GM23248 (cell line): ENCODE results near the gene FNDC11. TPM values are rescaled to one million over a fixed set of nuclear protein-coding genes. Genes with fewer than 3 reads are reported as not detected.

Source experiments
- DNase-seq: peaks from one replicate; pipeline ENCODE4 v3.0.0-alpha.2; 2015
- H2AFZ ChIP-seq: fragments of 200-600 bp; sonication (generic); 2 replicates; pipeline ENCODE4 v1.6.1; 2016; ENCODE audit warnings: antibody characterized with exemption
- H3F3A ChIP-seq: fragments of 200-600 bp; sonication (generic); 2 replicates; pipeline ENCODE4 v1.6.1; 2016; ENCODE audit warnings: mild to moderate bottlenecking, antibody characterized with exemption, mixed run types; ENCODE audit not compliant: insufficient read depth
- H3K27ac ChIP-seq: fragments of 200-600 bp; sonication (generic); 2 replicates; pipeline ENCODE4 v1.5.1; 2016; ENCODE audit warnings: mild to moderate bottlenecking
- H3K27me3 ChIP-seq: fragments of 200-600 bp; sonication (generic); replicated peaks from 2 replicates; pipeline ENCODE4 v1.6.1; 2016; ENCODE audit warnings: mild to moderate bottlenecking; ENCODE audit not compliant: insufficient read depth
- H3K36me3 ChIP-seq: fragments of 200-600 bp; sonication (generic); 2 replicates; pipeline ENCODE4 v1.6.1; 2016; ENCODE audit warnings: low read depth, mild to moderate bottlenecking
- H3K4me1 ChIP-seq: fragments of 200-600 bp; sonication (generic); 2 replicates; pipeline ENCODE4 v1.6.1; 2016; ENCODE audit warnings: mild to moderate bottlenecking; ENCODE audit not compliant: insufficient read depth
- H3K4me2 ChIP-seq: fragments of 200-600 bp; sonication (generic); one replicate; pipeline ENCODE4 v1.6.1; 2016; ENCODE audit warnings: mild to moderate bottlenecking; ENCODE audit not compliant: unreplicated experiment
- H3K4me3 ChIP-seq: fragments of 200-600 bp; sonication (generic); 2 replicates; pipeline ENCODE4 v1.5.1; 2016; ENCODE audit warnings: mild to moderate bottlenecking
- H3K79me2 ChIP-seq: fragments of 200-600 bp; sonication (generic); 2 replicates; pipeline ENCODE4 v1.6.1; 2016; ENCODE audit warnings: mild to moderate bottlenecking; ENCODE audit not compliant: insufficient read depth
- H3K9ac ChIP-seq: fragments of 200-600 bp; sonication (generic); 2 replicates; pipeline ENCODE4 v1.6.1; 2016; ENCODE audit warnings: mild to moderate bottlenecking
- H3K9me2 ChIP-seq: fragments of 200-600 bp; sonication (generic); 2 replicates; pipeline ENCODE4 v1.6.1; 2016; ENCODE audit warnings: mixed run types, mild to moderate bottlenecking, moderate library complexity; ENCODE audit not compliant: insufficient read depth
- H3K9me3 ChIP-seq: fragments of 200-600 bp; sonication (generic); one replicate; pipeline ENCODE4 v1.6.1; 2017; ENCODE audit warnings: low read depth
- H4K20me1 ChIP-seq: fragments of 200-600 bp; sonication (generic); 2 replicates; pipeline ENCODE4 v1.6.0; 2016; ENCODE audit not compliant: insufficient read depth
- EZH2 ChIP-seq: fragments of 200-600 bp; sonication (generic); IDR thresholded peaks from 2 replicates; pipeline ENCODE4 v1.6.1; 2018; ENCODE audit warnings: antibody characterized with exemption, mild to moderate bottlenecking; ENCODE audit not compliant: insufficient read depth, poor library complexity, severe bottlenecking
- EZH2phosphoT487 ChIP-seq: fragments of 200-600 bp; sonication (generic); IDR thresholded peaks from 2 replicates; pipeline ENCODE4 v1.6.1; 2018; ENCODE audit warnings: antibody characterized with exemption, moderate library complexity, mild to moderate bottlenecking, low read depth; ENCODE audit not compliant: insufficient read depth
- WGBS, 2 experiments: methylation state at CpG; one replicate each; pipeline ENCODE4 v1.1.6; 2015 to 2017; ENCODE audit warnings: low lambda C conversion rate in 2 of 2, low coverage in 1 of 2; ENCODE audit errors: missing lambda C conversion rate in 2 of 2; 5-methylcytosine and 5-hydroxymethylcytosine counted together
- in situ Hi-C: fragments of 300-500 bp; cut with MboI; formaldehyde crosslinking; loops from 2 replicates; pipeline ENCODE4 v1.15.0; 2020
- polyA plus RNA-seq: library from polyadenylated mRNA; unstranded; fragments of >200 nt; fragmentation: Nextera tagmentation; extraction: Ambion mirVana; gene quantifications from 2 replicates; pipeline ENCODE4 v1.2.1, GENCODE V29; 2016
- total RNA-seq: library from RNA; depleted of rRNA; stranded (reverse); fragments of >200 nt; shearing (Covaris generic); gene quantifications from 2 replicates; pipeline ENCODE4 v1.2.3, GENCODE V29; 2014

FNDC11 gene
- total and polyA plus RNA-seq, 2 experiments from 2014 or later: 0.15 to 0.65 TPM

- Histone ChIP-seq H2AFZ (peak overlapping the region; percentile 85), H3K27me3 (no peaks in the 10 kb centered on the region), H3K79me2 (peaks cover 8% of the 10 kb centered on the region), H4K20me1 (peaks cover 4% of the 10 kb centered on the region; the same call in 1 of the 2 replicates), H3F3A (peaks cover 15% of the 10 kb centered on the region), H3K9me2 (no peaks in the 10 kb centered on the region), H3K9me3 (no peaks in the 10 kb centered on the region), H3K27ac (peak overlapping the region; percentile 75), H3K4me1 (0 out of 2 replicates have a peak, but pooled peaks cover 2% of the 10 kb centered on the region), H3K9ac (peak overlapping the region; percentile 95), H3K36me3 (0 out of 2 replicates have a peak, but pooled peaks cover 4% of the 10 kb centered on the region), H3K4me2 (peak overlapping the region; percentile 79), H3K4me3 (peak overlapping the region; percentile 83)
- TF ChIP-seq EZH2phosphoT487: no peak
- no peak for TF ChIP-seq EZH2
- DNase-seq: peak; percentile 74
- in situ Hi-C loops: no loop called here
- WGBS, 2 experiments: 3 to 7% methylated on average over 36 to 59 of the region's 72 CpGs
Measured at GRCh38 chr20:63519668-63520503, 34.1 kb upstream of the FNDC11 start.

- Histone ChIP-seq H2AFZ (peak within 1 kb of the TSS; percentile 85), H3K27me3 (no peaks in the 10 kb centered on the region), H3F3A (peaks cover 20% of the 10 kb centered on the region), H3K9ac (peak within 1 kb of the TSS; percentile 95), H3K4me1 (0 out of 2 replicates have a peak, but pooled peaks cover 2% of the 10 kb centered on the region), H4K20me1 (peaks cover 4% of the 10 kb centered on the region; the same call in 1 of the 2 replicates), H3K9me2 (no peaks in the 10 kb centered on the region), H3K79me2 (peaks cover 8% of the 10 kb centered on the region), H3K4me3 (peak within 1 kb of the TSS; percentile 83), H3K4me2 (peak within 1 kb of the TSS; percentile 79), H3K27ac (peak within 1 kb of the TSS; percentile 75), H3K36me3 (0 out of 2 replicates have a peak, but pooled peaks cover 4% of the 10 kb centered on the region), H3K9me3 (no peaks in the 10 kb centered on the region)
- WGBS, 2 experiments: 0 to 4% methylated on average over 11 to 30 of the region's 64 CpGs
- in situ Hi-C loops: no loop called here
- DNase-seq: peak; percentile 91
- TF ChIP-seq EZH2 (no peak), EZH2phosphoT487 (no peak)
Measured at GRCh38 chr20:63520504-63520933, 33.4 kb upstream of the FNDC11 start, which contains the start of gene PPDPF. Gene PPDPF, plus strand, starts transcription at chr20:63520765. Its CDS starts 544 bp downstream, at chr20:63521309.

GRCh38 chr20:63520934-63521601 lies 32.9 kb upstream of the FNDC11 start:
- TF ChIP-seq EZH2phosphoT487: no peak
- TF ChIP-seq EZH2: no peak

GRCh38 chr20:63521602-63522001 lies 32.4 kb upstream of the FNDC11 start:
- Histone ChIP-seq H3F3A (peaks cover 30% of the 10 kb centered on the region), H3K4me3 (peak overlapping the region; percentile 83), H3K4me1 (0 out of 2 replicates have a peak, but pooled peaks cover 2% of the 10 kb centered on the region), H3K36me3 (0 out of 2 replicates have a peak, but pooled peaks cover 4% of the 10 kb centered on the region), H4K20me1 (peaks cover 4% of the 10 kb centered on the region; the same call in 1 of the 2 replicates), H3K79me2 (peaks cover 8% of the 10 kb centered on the region), H3K9ac (peak overlapping the region; percentile 95), H3K4me2 (peak overlapping the region; percentile 65), H3K27me3 (no peaks in the 10 kb centered on the region), H2AFZ (no peak overlapping the region), H3K9me3 (no peaks in the 10 kb centered on the region), H3K27ac (no peak overlapping the region), H3K9me2 (no peaks in the 10 kb centered on the region)
- TF ChIP-seq EZH2: no peak
- no peak for TF ChIP-seq EZH2phosphoT487
- in situ Hi-C loops: no loop called here
- DNase-seq: peak; percentile 35
- WGBS, 2 experiments: 38 to 41% methylated on average over 16 to 22 of the region's 23 CpGs

More at GRCh38 chr20:63520934-63521601, 32.9 kb upstream of the FNDC11 start:
- Histone ChIP-seq H3K36me3 (0 out of 2 replicates have a peak, but pooled peaks cover 4% of the 10 kb centered on the region), H3K9ac (peak overlapping the region; percentile 95), H3K27me3 (no peaks in the 10 kb centered on the region), H3K79me2 (peaks cover 8% of the 10 kb centered on the region), H3K4me3 (peak overlapping the region; percentile 83), H3K9me3 (no peaks in the 10 kb centered on the region), H2AFZ (no peak overlapping the region), H3K4me2 (peak overlapping the region; percentile 65), H3K4me1 (0 out of 2 replicates have a peak, but pooled peaks cover 2% of the 10 kb centered on the region), H4K20me1 (peaks cover 4% of the 10 kb centered on the region; the same call in 1 of the 2 replicates), H3K27ac (peak overlapping the region; percentile 75), H3K9me2 (no peaks in the 10 kb centered on the region), H3F3A (peaks cover 24% of the 10 kb centered on the region)
- 1% methylated on average over 21 to 37 of the region's 68 CpGs for WGBS, 2 experiments
- in situ Hi-C loops: no loop called here
- peak; percentile 91 for DNase-seq
